GM13976 (cell line): ENCODE data around the gene PRKAG2.

Experiments used
- DNase-seq: peaks from one replicate; pipeline ENCODE4 v3.0.0; 2012; ENCODE audit warnings: low spot score
- in situ Hi-C: fragments of 300-500 bp; cut with MboI; formaldehyde crosslinking; loops from one replicate; pipeline ENCODE4 v1.12.0; 2022; ENCODE audit warnings: low sequenced_read_pairs, mixed read lengths, inconsistent platforms; ENCODE audit not compliant: unreplicated experiment
- TF ChIP-seq, protein P1 (sequence below): IDR thresholded peaks from 2 replicates; pipeline ENCODE4 v1.5.1; 2012; ENCODE audit warnings: borderline replicate concordance, mild to moderate bottlenecking; ENCODE audit not compliant: insufficient read depth; ENCODE audit errors: extremely low read depth, missing control alignments, control extremely low read depth

Gene PRKAG2

DNA sequence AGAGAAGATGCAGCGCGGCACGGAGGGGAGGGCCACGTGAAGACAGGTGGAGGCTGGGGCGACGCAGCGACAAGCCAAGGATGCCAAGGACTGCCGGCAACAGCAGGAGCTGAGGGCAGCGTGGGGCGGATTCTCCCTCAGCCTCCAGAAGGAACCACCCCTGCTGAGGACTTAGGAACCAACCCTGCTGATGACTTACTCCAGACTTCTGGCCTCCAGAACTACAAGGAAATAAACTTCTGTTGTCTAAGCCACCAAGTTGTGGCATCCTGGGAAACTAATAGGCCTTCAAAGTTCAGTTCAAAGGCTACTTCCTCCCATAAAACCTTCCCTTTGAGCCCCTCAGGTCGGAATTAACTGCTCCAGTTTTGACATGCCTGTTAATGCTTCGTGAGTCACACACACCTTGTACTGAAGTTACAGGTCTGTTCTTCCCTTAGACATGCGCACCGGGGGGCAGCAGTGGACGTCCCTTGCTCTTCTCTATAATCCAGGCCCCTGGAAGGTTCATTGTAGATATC lies 268.8 kb downstream of the PRKAG2 start:
- TF ChIP-seq, protein P1, sequence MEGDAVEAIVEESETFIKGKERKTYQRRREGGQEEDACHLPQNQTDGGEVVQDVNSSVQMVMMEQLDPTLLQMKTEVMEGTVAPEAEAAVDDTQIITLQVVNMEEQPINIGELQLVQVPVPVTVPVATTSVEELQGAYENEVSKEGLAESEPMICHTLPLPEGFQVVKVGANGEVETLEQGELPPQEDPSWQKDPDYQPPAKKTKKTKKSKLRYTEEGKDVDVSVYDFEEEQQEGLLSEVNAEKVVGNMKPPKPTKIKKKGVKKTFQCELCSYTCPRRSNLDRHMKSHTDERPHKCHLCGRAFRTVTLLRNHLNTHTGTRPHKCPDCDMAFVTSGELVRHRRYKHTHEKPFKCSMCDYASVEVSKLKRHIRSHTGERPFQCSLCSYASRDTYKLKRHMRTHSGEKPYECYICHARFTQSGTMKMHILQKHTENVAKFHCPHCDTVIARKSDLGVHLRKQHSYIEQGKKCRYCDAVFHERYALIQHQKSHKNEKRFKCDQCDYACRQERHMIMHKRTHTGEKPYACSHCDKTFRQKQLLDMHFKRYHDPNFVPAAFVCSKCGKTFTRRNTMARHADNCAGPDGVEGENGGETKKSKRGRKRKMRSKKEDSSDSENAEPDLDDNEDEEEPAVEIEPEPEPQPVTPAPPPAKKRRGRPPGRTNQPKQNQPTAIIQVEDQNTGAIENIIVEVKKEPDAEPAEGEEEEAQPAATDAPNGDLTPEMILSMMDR: no peak
- in situ Hi-C loops: no loop called here
- no peak for DNase-seq

DNA sequence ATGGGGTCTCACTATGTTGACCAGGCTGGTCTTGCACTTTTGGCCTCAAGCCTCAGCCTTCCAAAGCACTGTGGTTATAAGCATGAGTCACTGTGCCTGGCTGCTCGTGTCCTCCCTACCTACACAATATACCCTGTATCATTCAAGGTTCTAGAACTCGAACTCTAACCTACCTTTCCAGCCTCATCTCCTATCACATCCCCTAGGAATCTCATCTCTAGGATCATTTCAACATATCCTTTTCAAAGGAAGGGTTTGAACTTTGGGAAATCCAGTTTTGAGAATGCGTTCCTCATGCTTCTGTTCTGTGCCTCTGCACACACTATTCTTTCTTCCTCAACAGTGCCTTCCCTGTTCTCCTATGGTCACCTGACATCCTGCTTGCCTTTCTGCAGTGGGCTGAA lies 269.4 kb downstream of the PRKAG2 start:
- in situ Hi-C loops: no loop called here
- TF ChIP-seq, protein P1: no peak
- DNase-seq: no peak

DNA sequence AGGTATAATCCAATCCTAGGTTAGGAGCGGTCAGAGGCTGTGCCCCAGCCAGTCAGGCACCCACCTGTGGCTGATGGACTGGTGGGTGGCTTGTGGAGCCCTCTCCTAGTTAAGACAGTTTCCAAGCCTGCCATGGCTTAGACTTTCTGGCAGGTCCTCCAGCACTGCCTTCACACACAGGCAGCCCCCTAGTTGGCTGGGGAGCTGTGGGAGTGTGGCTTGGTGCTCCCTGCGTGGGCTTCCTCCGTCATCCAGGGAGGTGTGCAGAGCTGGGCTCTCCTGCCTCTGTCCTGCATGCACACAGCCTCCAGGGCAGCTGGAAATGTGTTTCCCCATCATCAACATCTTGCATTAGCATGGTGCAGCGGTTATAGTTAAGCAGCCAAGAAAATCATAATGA lies 273.0 kb downstream of the PRKAG2 start:
- in situ Hi-C loops: no loop called here
- TF ChIP-seq, protein P1: no peak
- DNase-seq: no peak

DNA sequence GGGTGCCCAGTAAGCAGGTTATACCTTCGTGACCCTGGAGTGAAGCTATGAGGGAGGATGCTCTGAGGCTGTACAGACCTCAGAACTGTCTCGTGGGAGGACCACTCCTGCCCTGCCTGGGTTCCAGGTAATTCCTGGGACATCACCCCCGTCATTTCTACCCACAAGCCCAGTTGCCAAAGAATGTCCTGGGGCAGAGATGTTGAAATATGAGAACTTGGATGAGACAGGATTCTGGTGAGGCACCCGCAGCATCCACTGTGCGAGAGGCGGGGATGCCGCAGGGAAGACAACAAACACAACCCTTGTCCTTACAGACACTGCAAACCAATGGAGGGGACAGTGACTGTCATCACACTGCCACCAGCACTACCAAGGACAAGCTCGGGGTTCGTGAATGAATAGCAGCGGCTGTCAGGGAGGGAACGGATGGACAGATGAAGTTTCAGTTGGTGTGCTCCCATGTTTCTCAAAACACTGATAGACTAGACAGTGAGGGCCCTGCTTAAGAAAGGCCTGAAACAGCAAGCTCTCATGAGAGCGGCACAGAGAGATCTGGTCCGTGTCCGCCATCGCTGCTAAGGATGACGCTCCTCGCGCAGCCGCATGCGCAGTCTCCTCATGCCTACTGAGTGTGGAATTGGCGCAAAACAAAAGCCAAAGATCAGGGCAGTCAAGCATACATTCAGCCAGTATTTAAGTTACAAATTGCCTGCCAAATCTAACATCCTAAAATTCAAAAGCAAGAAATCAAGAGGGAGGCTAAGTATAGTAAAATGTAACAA lies 275.2 kb downstream of the PRKAG2 start:
- DNase-seq: no peak
- TF ChIP-seq, protein P1: no peak
- in situ Hi-C loops: no loop called here

DNA sequence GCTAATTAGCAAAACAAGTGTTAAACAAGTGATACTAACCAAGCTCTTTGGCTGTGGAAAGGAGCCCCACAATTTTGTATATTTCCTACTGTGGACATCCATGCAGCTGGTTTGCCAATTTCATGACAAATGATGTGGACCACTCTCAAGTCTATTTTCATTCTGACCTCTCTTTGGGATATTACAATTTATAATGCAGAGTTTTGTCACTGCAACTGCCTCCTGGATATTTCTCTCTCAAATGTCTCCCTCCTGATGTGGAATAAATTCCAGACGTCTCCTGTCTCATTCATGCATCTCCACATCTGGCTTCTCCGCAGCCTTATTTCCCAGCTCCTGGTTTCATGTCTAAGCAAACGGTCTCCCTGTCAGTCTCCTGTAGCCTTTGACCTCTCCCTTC lies 276.6 kb downstream of the PRKAG2 start:
- in situ Hi-C loops: no loop called here

DNA sequence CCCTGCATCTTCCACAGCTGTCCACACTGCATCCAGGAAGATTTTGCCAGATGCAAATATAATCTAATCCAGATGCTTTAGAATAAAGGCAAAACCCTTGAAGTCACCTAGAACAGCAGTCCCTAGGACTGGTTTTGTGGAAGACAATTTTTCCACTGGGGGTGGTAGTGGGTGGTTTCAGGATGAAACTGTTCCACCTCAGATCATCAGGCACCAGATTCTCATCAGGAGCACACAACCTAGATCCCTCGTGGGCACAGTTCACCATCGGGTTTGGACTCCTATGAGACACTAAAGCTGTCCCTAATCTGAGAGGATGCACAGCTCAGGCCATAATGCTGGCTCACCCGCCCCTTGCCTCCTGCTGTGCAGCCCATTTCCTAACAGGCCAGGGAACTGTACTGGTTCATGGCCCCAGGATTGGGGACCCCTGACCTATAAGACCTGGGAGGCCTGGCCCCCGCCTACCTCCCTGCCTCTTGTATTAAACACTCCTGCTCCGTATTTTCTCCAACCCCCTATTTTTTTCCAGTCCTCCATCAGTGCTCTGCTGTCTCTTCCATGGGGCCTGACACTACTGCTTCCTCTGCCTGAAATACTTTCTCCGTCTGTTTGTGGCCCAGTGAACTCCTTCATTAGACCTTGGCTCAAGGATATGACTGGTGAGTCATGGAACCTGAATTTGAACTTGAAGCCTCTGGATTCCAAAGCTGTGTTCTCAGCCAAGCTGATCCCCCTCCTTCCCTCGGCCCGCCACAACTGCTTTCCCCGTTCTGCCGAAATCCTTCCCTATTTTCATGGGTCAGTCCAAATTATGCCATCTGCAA lies 277.3 kb downstream of the PRKAG2 start:
- TF ChIP-seq, protein P1: no peak
- in situ Hi-C loops: no loop called here
- DNase-seq: no peak

More for the DNA sequence above, 276.6 kb downstream of the PRKAG2 start:
- TF ChIP-seq, protein P1: no peak
- DNase-seq: no peak
